SK-N-SH (cell line): ENCODE results near the gene TBC1D19. TPM values are rescaled to one million over a fixed set of nuclear protein-coding genes. Genes with fewer than 3 reads are reported as not detected.

Experiments used
- CTCF ChIA-PET: fragments of 300-600, 350-600 bp; formaldehyde crosslinking; extraction: SDS; loops from one replicate; lab custom pipeline; 2021; lab: Yijun Ruan, JAX
- POLR2A ChIA-PET: fragments of 350-600 bp; sonication (Branson Sonifier 250); formaldehyde crosslinking; extraction: SDS; loops from one replicate; lab custom pipeline; 2020; ENCODE audit warnings: antibody characterized with exemption, inconsistent platforms; lab: Yijun Ruan, JAX
- DNase-seq: peaks from one replicate; pipeline ENCODE4 v3.0.0; 2012
- H2AFZ ChIP-seq: fragments of 200-600 bp; sonication (generic); 2 replicates; pipeline ENCODE4 v1.8.1; 2016; ENCODE audit warnings: antibody characterized with exemption, mild to moderate bottlenecking, low read depth
- H3F3A ChIP-seq: fragments of 200-600 bp; sonication (generic); replicated peaks from 2 replicates; pipeline ENCODE3; 2016; ENCODE audit warnings: antibody characterized with exemption, mild to moderate bottlenecking; ENCODE audit not compliant: insufficient read depth
- H3K27ac ChIP-seq, 2 experiments: fragments of 200-500 bp in 1 of 2; fragments of 200-600 bp in 1 of 2; sonication (Bioruptor generic) in 1 of 2; sonication (generic), shearing (Covaris generic) in 1 of 2; 2 replicates each; pipeline versions ENCODE4 v1.5.1 to v1.6.1; 2014 to 2016; ENCODE audit warnings: low read depth in 2 of 2, inconsistent platforms in 1 of 2, low read length in 1 of 2, mild to moderate bottlenecking in 1 of 2, mixed read lengths in 1 of 2
- H3K27me3 ChIP-seq: fragments of 200-600 bp; sonication (generic), shearing (Covaris generic); 2 replicates; pipeline ENCODE4 v1.6.1; 2016; ENCODE audit warnings: mixed run types; ENCODE audit not compliant: insufficient read depth
- H3K36me3 ChIP-seq, 2 experiments: fragments of 200-500 bp in 1 of 2; fragments of 200-600 bp in 1 of 2; sonication (Bioruptor generic) in 1 of 2; sonication (generic) in 1 of 2; replicated peaks in 1 of 2; 2 replicates each; pipeline versions ENCODE3 to v1.5.1; 2014 to 2016; ENCODE audit warnings: low read length in 1 of 2, mild to moderate bottlenecking in 1 of 2; ENCODE audit not compliant: insufficient read depth in 2 of 2, control insufficient read depth in 1 of 2
- H3K4me1 ChIP-seq, 2 experiments: fragments of 200-500 bp in 1 of 2; fragments of 200-600 bp in 1 of 2; sonication (Bioruptor generic) in 1 of 2; sonication (generic), shearing (Covaris generic) in 1 of 2; 2 replicates each; pipeline versions ENCODE4 v1.5.1 to v1.6.1; 2014 to 2016; ENCODE audit warnings: low read depth in 1 of 2, low read length in 1 of 2, mixed run types in 1 of 2; ENCODE audit not compliant: insufficient read depth in 2 of 2, control insufficient read depth in 1 of 2
- H3K4me2 ChIP-seq: fragments of 200-600 bp; sonication (generic), shearing (Covaris generic); 2 replicates; pipeline ENCODE4 v1.6.1; 2017; ENCODE audit warnings: mixed run types
- H3K4me3 ChIP-seq, 2 experiments: fragments of 200-500 bp in 1 of 2; fragments of 200-600 bp in 1 of 2; sonication (Bioruptor generic) in 1 of 2; sonication (generic), shearing (Covaris generic) in 1 of 2; 2 replicates each; pipeline versions ENCODE4 v1.5.1 to v1.8.1; 2014 to 2016; ENCODE audit warnings: low read depth in 2 of 2, inconsistent platforms in 1 of 2, low read length in 1 of 2, mild to moderate bottlenecking in 1 of 2, mixed read lengths in 1 of 2, moderate library complexity in 1 of 2
- H3K79me2 ChIP-seq: fragments of 200-600 bp; sonication (generic); 2 replicates; pipeline ENCODE4 v1.8.1; 2017; ENCODE audit warnings: mild to moderate bottlenecking; ENCODE audit not compliant: insufficient read depth
- H3K9ac ChIP-seq: fragments of 200-600 bp; sonication (generic); 2 replicates; pipeline ENCODE4 v1.6.1; 2017; ENCODE audit warnings: mixed run types
- H3K9me2 ChIP-seq: fragments of 200-600 bp; sonication (generic); 2 replicates; pipeline ENCODE4 v1.6.1; 2017; ENCODE audit warnings: mixed run types
- H3K9me3 ChIP-seq: fragments of 200-600 bp; sonication (generic); 2 replicates; pipeline ENCODE4 v1.6.1; 2017; ENCODE audit warnings: mixed run types, mild to moderate bottlenecking, moderate library complexity
- H4K20me1 ChIP-seq: fragments of 200-600 bp; sonication (generic); 2 replicates; pipeline ENCODE4 v1.6.1; 2017; ENCODE audit warnings: mild to moderate bottlenecking, mixed run types; ENCODE audit not compliant: insufficient read depth
- CHD2 ChIP-seq: fragments of 150-350 bp; IDR thresholded peaks from 2 replicates; pipeline ENCODE4 v1.6.1; 2018; ENCODE audit warnings: low read length; ENCODE audit not compliant: partially characterized antibody
- CTCF ChIP-seq: fragments of 200-600 bp; sonication (generic); IDR thresholded peaks from 2 replicates; pipeline ENCODE4 v1.6.1; 2017; ENCODE audit warnings: antibody characterized with exemption, mild to moderate bottlenecking, moderate library complexity
- ELF1 ChIP-seq: IDR thresholded peaks from 2 replicates; pipeline ENCODE4 v1.4.0; 2012
- EP300 ChIP-seq, 2 experiments: IDR thresholded peaks; 2 replicates each; pipeline versions ENCODE4 v1.4.0 to v1.6.1; 2012; ENCODE audit warnings: borderline replicate concordance in 1 of 2, low read depth in 1 of 2, low read length in 1 of 2
- FOSL2 ChIP-seq: IDR thresholded peaks from 2 replicates; pipeline ENCODE4 v1.4.0; 2012; ENCODE audit warnings: low read depth, mild to moderate bottlenecking, moderate library complexity, borderline replicate concordance
- GABPA ChIP-seq: IDR thresholded peaks from 2 replicates; pipeline ENCODE4 v1.4.0; 2012; ENCODE audit warnings: low read depth, mild to moderate bottlenecking
- GATA2 ChIP-seq: sonication (generic); formaldehyde crosslinking; IDR thresholded peaks from 2 replicates; pipeline ENCODE4 v1.5.0; 2020; ENCODE audit warnings: mild to moderate bottlenecking, missing genetic modification reagents
- IRF3 ChIP-seq: fragments of 150-350 bp; IDR thresholded peaks from 2 replicates; pipeline ENCODE4 v1.6.1; 2016; ENCODE audit warnings: mild to moderate bottlenecking, low read depth, low read length
- MEF2A ChIP-seq: IDR thresholded peaks from 2 replicates; pipeline ENCODE4 v1.4.0; 2012; ENCODE audit warnings: low read depth, borderline replicate concordance
- MXI1 ChIP-seq: IDR thresholded peaks from 2 replicates; pipeline ENCODE4 v1.6.1; 2012; ENCODE audit warnings: mild to moderate bottlenecking, low read depth, low read length, improper control_type of control experiment
- RAD21 ChIP-seq: IDR thresholded peaks from 2 replicates; pipeline ENCODE4 v1.6.1; 2012; ENCODE audit warnings: mild to moderate bottlenecking, low read length
- RXRA ChIP-seq: IDR thresholded peaks from 2 replicates; pipeline ENCODE4 v1.4.0; 2012; ENCODE audit warnings: low read depth, mild to moderate bottlenecking, borderline replicate concordance
- TEAD4 ChIP-seq: IDR thresholded peaks from 2 replicates; pipeline ENCODE4 v1.4.0; 2012; ENCODE audit warnings: mild to moderate bottlenecking, borderline replicate concordance; ENCODE audit not compliant: insufficient read depth
- ZBTB33 ChIP-seq: IDR thresholded peaks from 2 replicates; pipeline ENCODE4 v1.4.0; 2012; ENCODE audit warnings: low read depth, borderline replicate concordance
- WGBS: methylation state at CpG from one replicate; pipeline ENCODE4 v1.1.6; 2017; ENCODE audit warnings: low lambda C conversion rate; 5-methylcytosine and 5-hydroxymethylcytosine counted together
- polyA plus RNA-seq, 3 experiments: library from polyadenylated mRNA; depleted of rRNA; stranded (reverse); fragments of >200 nt; gene quantifications; 2 replicates each; pipeline ENCODE4 v1.2.3, GENCODE V29; 2012
- TF ChIP-seq, protein P1 (sequence below): IDR thresholded peaks from 2 replicates; pipeline ENCODE4 v1.4.0; 2012; ENCODE audit warnings: low read depth, borderline replicate concordance

Gene TBC1D19
- polyA plus RNA-seq, 1 of the 3 experiments (the other 2 are of a cell fraction) = 4.2 TPM

DNA sequence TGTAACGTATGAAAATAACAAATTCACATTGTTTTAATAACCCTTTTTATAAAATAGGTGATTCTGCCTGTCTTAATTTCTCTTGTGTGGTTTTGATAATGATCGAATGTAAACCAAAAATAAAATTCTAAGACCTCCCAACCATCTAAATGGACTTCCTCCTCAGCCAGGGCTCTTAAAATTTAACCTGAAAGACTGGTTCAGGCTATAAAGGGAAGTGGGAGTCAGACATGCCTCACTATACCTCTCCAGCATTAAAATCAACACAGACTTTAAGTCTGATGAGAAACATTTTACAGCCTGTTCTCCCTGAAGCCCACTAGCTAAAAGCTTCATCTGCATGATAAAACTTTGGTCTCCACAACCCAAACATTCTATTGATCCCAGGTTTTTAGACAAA is 179.2 kb downstream of the TBC1D19 start:
- POLR2A ChIA-PET = no interaction called here
- Histone ChIP-seq H3K9me3 (no peaks in the 10 kb centered on the region), H3K9me2 (no peaks in the 10 kb centered on the region), H3K4me3 (no peak overlapping the region), H4K20me1 (no peaks in the 10 kb centered on the region), H3K79me2 (no peaks in the 10 kb centered on the region), H3K4me2 (no peak overlapping the region), H3K4me1 (no peaks in the 10 kb centered on the region), H3K27me3 (no peaks in the 10 kb centered on the region), H3K9ac (no peak overlapping the region), H2AFZ (no peak overlapping the region), H3K36me3 (peaks cover 5 to 7% of the 10 kb centered on the region in 2 experiments), H3F3A (no peaks in the 10 kb centered on the region), H3K27ac (no peak overlapping the region)
- no peak for DNase-seq
- no peak for TF ChIP-seq MEF2A
- no peak for TF ChIP-seq TEAD4
- no peak for TF ChIP-seq RXRA
- no peak for TF ChIP-seq ZBTB33
- TF ChIP-seq CHD2 = no peak
- no peak for TF ChIP-seq EP300 (IDR thresholded peaks at IDR 0.05; ENCODE audit: borderline replicate concordance in 1 of 2, low read depth in 1 of 2, low read length in 1 of 2)
- no peak for TF ChIP-seq MXI1
- TF ChIP-seq CTCF = no peak
- no peak for TF ChIP-seq FOSL2
- TF ChIP-seq GABPA = no peak
- no peak for TF ChIP-seq GATA2
- TF ChIP-seq, protein P1, sequence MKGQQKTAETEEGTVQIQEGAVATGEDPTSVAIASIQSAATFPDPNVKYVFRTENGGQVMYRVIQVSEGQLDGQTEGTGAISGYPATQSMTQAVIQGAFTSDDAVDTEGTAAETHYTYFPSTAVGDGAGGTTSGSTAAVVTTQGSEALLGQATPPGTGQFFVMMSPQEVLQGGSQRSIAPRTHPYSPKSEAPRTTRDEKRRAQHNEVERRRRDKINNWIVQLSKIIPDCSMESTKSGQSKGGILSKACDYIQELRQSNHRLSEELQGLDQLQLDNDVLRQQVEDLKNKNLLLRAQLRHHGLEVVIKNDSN = no peak
- no peak for TF ChIP-seq IRF3
- TF ChIP-seq ELF1 = no peak
- no peak for TF ChIP-seq RAD21
- 95% methylated on average over 2 of the region's 2 CpGs for WGBS
- CTCF ChIA-PET = no interaction called here
